GM23248 (cell line): ENCODE measurements around the gene TRIM42. TPM values are rescaled to one million over a fixed set of nuclear protein-coding genes. Genes with fewer than 3 reads are reported as not detected.

ENCODE experiments used
- DNase-seq: peaks from one replicate; pipeline ENCODE4 v3.0.0-alpha.2; 2015
- H2AFZ ChIP-seq: fragments of 200-600 bp; sonication (generic); 2 replicates; pipeline ENCODE4 v1.6.1; 2016; ENCODE audit warnings: antibody characterized with exemption
- H3F3A ChIP-seq: fragments of 200-600 bp; sonication (generic); 2 replicates; pipeline ENCODE4 v1.6.1; 2016; ENCODE audit warnings: mild to moderate bottlenecking, antibody characterized with exemption, mixed run types; ENCODE audit not compliant: insufficient read depth
- H3K27ac ChIP-seq: fragments of 200-600 bp; sonication (generic); 2 replicates; pipeline ENCODE4 v1.5.1; 2016; ENCODE audit warnings: mild to moderate bottlenecking
- H3K27me3 ChIP-seq: fragments of 200-600 bp; sonication (generic); replicated peaks from 2 replicates; pipeline ENCODE4 v1.6.1; 2016; ENCODE audit warnings: mild to moderate bottlenecking; ENCODE audit not compliant: insufficient read depth
- H3K36me3 ChIP-seq: fragments of 200-600 bp; sonication (generic); 2 replicates; pipeline ENCODE4 v1.6.1; 2016; ENCODE audit warnings: low read depth, mild to moderate bottlenecking
- H3K4me1 ChIP-seq: fragments of 200-600 bp; sonication (generic); 2 replicates; pipeline ENCODE4 v1.6.1; 2016; ENCODE audit warnings: mild to moderate bottlenecking; ENCODE audit not compliant: insufficient read depth
- H3K4me2 ChIP-seq: fragments of 200-600 bp; sonication (generic); one replicate; pipeline ENCODE4 v1.6.1; 2016; ENCODE audit warnings: mild to moderate bottlenecking; ENCODE audit not compliant: unreplicated experiment
- H3K4me3 ChIP-seq: fragments of 200-600 bp; sonication (generic); 2 replicates; pipeline ENCODE4 v1.5.1; 2016; ENCODE audit warnings: mild to moderate bottlenecking
- H3K79me2 ChIP-seq: fragments of 200-600 bp; sonication (generic); 2 replicates; pipeline ENCODE4 v1.6.1; 2016; ENCODE audit warnings: mild to moderate bottlenecking; ENCODE audit not compliant: insufficient read depth
- H3K9ac ChIP-seq: fragments of 200-600 bp; sonication (generic); 2 replicates; pipeline ENCODE4 v1.6.1; 2016; ENCODE audit warnings: mild to moderate bottlenecking
- H3K9me2 ChIP-seq: fragments of 200-600 bp; sonication (generic); 2 replicates; pipeline ENCODE4 v1.6.1; 2016; ENCODE audit warnings: mixed run types, mild to moderate bottlenecking, moderate library complexity; ENCODE audit not compliant: insufficient read depth
- H3K9me3 ChIP-seq: fragments of 200-600 bp; sonication (generic); one replicate; pipeline ENCODE4 v1.6.1; 2017; ENCODE audit warnings: low read depth
- H4K20me1 ChIP-seq: fragments of 200-600 bp; sonication (generic); 2 replicates; pipeline ENCODE4 v1.6.0; 2016; ENCODE audit not compliant: insufficient read depth
- EZH2 ChIP-seq: fragments of 200-600 bp; sonication (generic); IDR thresholded peaks from 2 replicates; pipeline ENCODE4 v1.6.1; 2018; ENCODE audit warnings: antibody characterized with exemption, mild to moderate bottlenecking; ENCODE audit not compliant: insufficient read depth, poor library complexity, severe bottlenecking
- EZH2phosphoT487 ChIP-seq: fragments of 200-600 bp; sonication (generic); IDR thresholded peaks from 2 replicates; pipeline ENCODE4 v1.6.1; 2018; ENCODE audit warnings: antibody characterized with exemption, moderate library complexity, mild to moderate bottlenecking, low read depth; ENCODE audit not compliant: insufficient read depth
- WGBS, 2 experiments: methylation state at CpG; one replicate each; pipeline ENCODE4 v1.1.6; 2015 to 2017; ENCODE audit warnings: low lambda C conversion rate in 2 of 2, low coverage in 1 of 2; ENCODE audit errors: missing lambda C conversion rate in 2 of 2; 5-methylcytosine and 5-hydroxymethylcytosine counted together
- in situ Hi-C: fragments of 300-500 bp; cut with MboI; formaldehyde crosslinking; loops from 2 replicates; pipeline ENCODE4 v1.15.0; 2020
- polyA plus RNA-seq: library from polyadenylated mRNA; unstranded; fragments of >200 nt; fragmentation: Nextera tagmentation; extraction: Ambion mirVana; gene quantifications from 2 replicates; pipeline ENCODE4 v1.2.1, GENCODE V29; 2016
- total RNA-seq: library from RNA; depleted of rRNA; stranded (reverse); fragments of >200 nt; shearing (Covaris generic); gene quantifications from 2 replicates; pipeline ENCODE4 v1.2.3, GENCODE V29; 2014

TRIM42 gene
- total and polyA plus RNA-seq, 2 experiments from 2014 or later, result not detected

DNA sequence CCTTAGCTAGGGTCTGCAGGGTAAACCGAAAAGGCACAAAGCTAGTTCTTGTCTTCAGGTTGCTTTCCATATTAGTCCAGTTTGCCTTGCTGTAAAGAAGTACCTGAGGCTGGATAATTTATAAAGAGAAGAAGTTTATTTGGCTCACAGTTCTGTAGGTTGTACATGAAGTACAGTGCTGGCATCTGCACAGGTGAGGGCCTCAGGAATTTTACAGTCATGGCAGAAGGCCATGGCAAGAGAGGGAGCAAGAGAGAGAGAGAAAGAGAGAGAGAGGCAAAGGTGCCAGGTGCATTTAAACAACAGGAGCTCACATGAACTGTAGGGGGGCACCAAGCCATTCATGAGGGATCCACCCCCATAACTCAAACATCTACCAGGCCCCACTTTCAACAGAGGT, 26.9 kb downstream of the TRIM42 start:
- Histone ChIP-seq H3F3A (no peaks in the 10 kb centered on the region), H4K20me1 (no peaks in the 10 kb centered on the region), H3K36me3 (no peaks in the 10 kb centered on the region), H3K9me2 (no peaks in the 10 kb centered on the region), H3K9me3 (no peaks in the 10 kb centered on the region), H3K4me3 (no peak overlapping the region), H3K9ac (no peak overlapping the region), H3K27me3 (no peaks in the 10 kb centered on the region; the same call in 1 of the 2 replicates), H3K4me1 (no peaks in the 10 kb centered on the region), H2AFZ (no peak overlapping the region), H3K4me2 (no peak overlapping the region), H3K79me2 (no peaks in the 10 kb centered on the region), H3K27ac (no peak overlapping the region)
- 16 to 20% methylated on average over 1 of the region's 1 CpG for WGBS, 2 experiments
- no peak for TF ChIP-seq EZH2
- no peak for TF ChIP-seq EZH2phosphoT487
- in situ Hi-C loops, result no loop called here
- no peak for DNase-seq

DNA sequence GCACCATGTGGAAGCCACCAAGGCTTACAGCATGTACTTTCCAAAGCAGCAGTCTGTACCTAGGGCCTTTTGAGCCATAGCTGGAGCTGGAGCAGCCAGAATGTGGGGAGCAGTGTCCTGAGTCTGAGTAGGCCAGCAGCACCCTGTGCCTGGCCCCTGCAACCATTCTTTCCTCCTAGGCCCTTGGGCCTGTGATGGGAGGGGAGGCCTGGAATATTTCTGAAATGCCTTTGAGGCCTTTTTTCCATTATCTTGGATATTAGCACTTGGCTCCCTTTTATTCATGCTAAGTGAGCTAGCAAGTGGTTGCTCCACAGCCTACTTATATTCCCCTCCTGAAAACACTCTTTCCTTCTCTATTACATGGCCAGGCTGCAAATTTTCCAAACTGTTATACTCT, 28.1 kb downstream of the TRIM42 start:
- in situ Hi-C loops, result no loop called here
- no peak for TF ChIP-seq EZH2phosphoT487
- TF ChIP-seq EZH2, result no peak
- H3K36me3 ChIP-seq, result no peaks in the 10 kb centered on the region

GRCh38 chr3:140706360-140706759, 28.5 kb downstream of the TRIM42 start:
- no peak overlapping the region for H3K27ac ChIP-seq
- H3K4me3 ChIP-seq, result no peak overlapping the region
- H2AFZ ChIP-seq, result no peak overlapping the region
- no peaks in the 10 kb centered on the region; the same call in none of the 2 replicates for H3K27me3 ChIP-seq
- H3K4me1 ChIP-seq, result no peaks in the 10 kb centered on the region
- no peak for DNase-seq
- H3K9ac ChIP-seq, result no peak overlapping the region
- H3K36me3 ChIP-seq, result no peaks in the 10 kb centered on the region
- in situ Hi-C loops, result no loop called here
- H3K9me3 ChIP-seq, result no peaks in the 10 kb centered on the region
- no peaks in the 10 kb centered on the region for H4K20me1 ChIP-seq
- TF ChIP-seq EZH2, result no peak
- no peak for TF ChIP-seq EZH2phosphoT487
- no peaks in the 10 kb centered on the region for H3K79me2 ChIP-seq
- no peak overlapping the region for H3K4me2 ChIP-seq
- no peaks in the 10 kb centered on the region for H3K9me2 ChIP-seq
- H3F3A ChIP-seq, result no peaks in the 10 kb centered on the region

More for the DNA sequence above, 28.1 kb downstream of the TRIM42 start:
- H3K9me2 ChIP-seq, result no peaks in the 10 kb centered on the region
- no peaks in the 10 kb centered on the region for H3F3A ChIP-seq
- no peaks in the 10 kb centered on the region for H4K20me1 ChIP-seq
- H3K4me3 ChIP-seq, result no peak overlapping the region
- no peak overlapping the region for H3K27ac ChIP-seq
- H3K9ac ChIP-seq, result no peak overlapping the region
- H3K79me2 ChIP-seq, result no peaks in the 10 kb centered on the region
- H2AFZ ChIP-seq, result no peak overlapping the region
- H3K4me1 ChIP-seq, result no peaks in the 10 kb centered on the region
- no peaks in the 10 kb centered on the region; the same call in none of the 2 replicates for H3K27me3 ChIP-seq
- H3K4me2 ChIP-seq, result no peak overlapping the region
- no peak for DNase-seq
- no peaks in the 10 kb centered on the region for H3K9me3 ChIP-seq

DNA sequence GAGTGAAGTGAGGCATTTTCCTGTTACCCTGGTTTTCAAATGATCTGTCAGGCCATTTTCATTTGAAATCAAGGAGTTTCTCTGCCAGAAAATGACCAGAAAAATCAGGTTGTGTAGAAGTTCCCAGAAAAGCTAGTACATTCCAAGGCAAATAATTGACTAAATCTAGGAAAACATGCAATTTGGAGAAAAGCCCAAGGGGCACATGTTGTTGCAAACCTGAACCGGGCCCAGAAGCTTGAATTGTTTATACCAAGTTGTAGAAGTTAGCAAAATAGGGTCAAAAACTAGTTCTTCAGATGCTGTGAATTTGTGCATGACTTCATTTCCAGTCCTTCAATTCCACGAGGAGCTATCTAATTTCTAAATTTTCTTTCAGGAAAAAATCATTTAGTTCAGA, 31.0 kb downstream of the TRIM42 start:
- no peaks in the 10 kb centered on the region for H3K4me1 ChIP-seq
- no peak for DNase-seq
- H2AFZ ChIP-seq, result no peak overlapping the region
- no peaks in the 10 kb centered on the region for H4K20me1 ChIP-seq
- no peaks in the 10 kb centered on the region for H3K36me3 ChIP-seq
- in situ Hi-C loops, result no loop called here
- no peaks in the 10 kb centered on the region; the same call in none of the 2 replicates for H3K27me3 ChIP-seq
- H3K79me2 ChIP-seq, result no peaks in the 10 kb centered on the region
- H3K9me3 ChIP-seq, result no peaks in the 10 kb centered on the region
- no peak for TF ChIP-seq EZH2phosphoT487
- TF ChIP-seq EZH2, result no peak
- H3K4me2 ChIP-seq, result no peak overlapping the region
- H3K4me3 ChIP-seq, result no peak overlapping the region
- 2% methylated on average over 2 of the region's 2 CpGs for WGBS, 2 experiments
- no peaks in the 10 kb centered on the region for H3K9me2 ChIP-seq
- no peaks in the 10 kb centered on the region for H3F3A ChIP-seq
- no peak overlapping the region for H3K27ac ChIP-seq
- H3K9ac ChIP-seq, result no peak overlapping the region

DNA sequence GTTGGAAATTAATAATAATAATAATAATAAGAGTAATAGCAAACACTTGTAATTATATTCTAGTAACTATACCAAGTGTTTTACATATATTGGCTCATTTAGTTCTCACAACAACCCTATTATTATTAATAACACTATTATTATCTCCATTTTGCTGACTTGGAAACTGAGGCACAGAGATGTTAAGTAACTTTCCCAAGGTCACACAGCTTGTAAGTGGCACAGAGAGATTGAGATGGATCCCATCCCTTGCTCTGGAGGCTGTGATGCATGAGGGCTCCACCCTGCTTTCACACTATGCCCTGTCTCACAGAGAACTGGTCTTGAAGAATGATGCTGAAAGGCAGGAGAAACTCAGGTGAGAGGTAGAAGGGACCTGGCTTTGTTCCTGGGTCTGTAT, 31.9 kb downstream of the TRIM42 start:
- H3K9me2 ChIP-seq, result no peaks in the 10 kb centered on the region
- H3K27me3 ChIP-seq, result no peaks in the 10 kb centered on the region; the same call in none of the 2 replicates
- no peaks in the 10 kb centered on the region for H3K79me2 ChIP-seq
- in situ Hi-C loops, result no loop called here
- TF ChIP-seq EZH2 (no peak), EZH2phosphoT487 (no peak)
- H3K4me1 ChIP-seq, result no peaks in the 10 kb centered on the region
- H3K9ac ChIP-seq, result no peak overlapping the region
- no peak overlapping the region for H3K27ac ChIP-seq
- no peak overlapping the region for H3K4me3 ChIP-seq
- no peaks in the 10 kb centered on the region for H4K20me1 ChIP-seq
- H3K36me3 ChIP-seq, result no peaks in the 10 kb centered on the region
- H3K4me2 ChIP-seq, result no peak overlapping the region
- H2AFZ ChIP-seq, result no peak overlapping the region
- no peaks in the 10 kb centered on the region for H3F3A ChIP-seq
- no peaks in the 10 kb centered on the region for H3K9me3 ChIP-seq
- DNase-seq, result no peak
